Mesenchymal stem cell (in vitro differentiated cells and primary cell): ENCODE results near the gene WNT8B.

Experiments
- DNase-seq: peaks from one replicate; pipeline ENCODE4 v3.0.0-alpha.2; 2013
- H2AFZ ChIP-seq: one replicate; pipeline ENCODE4 v1.6.1; 2013; ENCODE audit warnings: low read depth, mild to moderate bottlenecking, control low read depth, inconsistent platforms, low read length, moderate library complexity
- H2AK5ac ChIP-seq: 2 replicates; pipeline ENCODE4 v1.6.1; 2013; ENCODE audit warnings: low read length, moderate library complexity, mild to moderate bottlenecking, inconsistent platforms; ENCODE audit not compliant: severe bottlenecking
- H2BK120ac ChIP-seq: one replicate; pipeline ENCODE4 v1.6.1; 2013; ENCODE audit warnings: low read depth, mild to moderate bottlenecking, inconsistent platforms, low read length, moderate library complexity
- H2BK12ac ChIP-seq, 2 experiments: one replicate each; pipeline ENCODE4 v1.6.1; 2013; ENCODE audit warnings: inconsistent platforms in 2 of 2, low read length in 2 of 2, mild to moderate bottlenecking in 2 of 2, moderate library complexity in 2 of 2, control low read depth in 1 of 2
- H2BK15ac ChIP-seq: one replicate; pipeline ENCODE4 v1.6.1; 2013; ENCODE audit warnings: mild to moderate bottlenecking, low read depth, inconsistent platforms; ENCODE audit not compliant: poor library complexity, severe bottlenecking
- H2BK5ac ChIP-seq: 2 replicates; pipeline ENCODE4 v1.6.1; 2013; ENCODE audit warnings: low read depth, mild to moderate bottlenecking, low read length, control low read depth, inconsistent platforms; ENCODE audit not compliant: poor library complexity, severe bottlenecking
- H3K14ac ChIP-seq, 2 experiments: one replicate each; pipeline ENCODE4 v1.6.1; 2013; ENCODE audit warnings: inconsistent platforms in 2 of 2, low read length in 2 of 2, control low read depth in 1 of 2, mild to moderate bottlenecking in 1 of 2, moderate library complexity in 1 of 2
- H3K18ac ChIP-seq, 2 experiments: one replicate each; pipeline ENCODE4 v1.6.1; 2013; ENCODE audit warnings: inconsistent platforms in 2 of 2, low read length in 2 of 2, control low read depth in 1 of 2, low read depth in 1 of 2, mild to moderate bottlenecking in 1 of 2
- H3K23ac ChIP-seq, 2 experiments: one replicate each; pipeline ENCODE4 v1.6.1; 2013; ENCODE audit warnings: inconsistent platforms in 2 of 2, low read length in 2 of 2, mild to moderate bottlenecking in 2 of 2, moderate library complexity in 2 of 2, control low read depth in 1 of 2
- H3K27ac ChIP-seq: 2 replicates; pipeline ENCODE4 v1.5.1; 2013; ENCODE audit warnings: mild to moderate bottlenecking, moderate library complexity, low read length, control low read depth, inconsistent platforms; ENCODE audit not compliant: poor library complexity, severe bottlenecking
- H3K27me3 ChIP-seq, 2 experiments: 2 replicates each; pipeline versions ENCODE4 v1.6.1 to v1.7.0; 2013; ENCODE audit warnings: low read length in 2 of 2, mild to moderate bottlenecking in 2 of 2, moderate library complexity in 2 of 2, control low read depth in 1 of 2, inconsistent platforms in 1 of 2; ENCODE audit not compliant: control insufficient read depth in 1 of 2, insufficient read depth in 1 of 2
- H3K36me3 ChIP-seq, 2 experiments: 2 replicates each; pipeline versions ENCODE4 v1.6.1 to v1.7.0; 2013; ENCODE audit warnings: low read length in 2 of 2, control low read depth in 1 of 2, inconsistent platforms in 1 of 2, low read depth in 1 of 2, mild to moderate bottlenecking in 1 of 2; ENCODE audit not compliant: insufficient read depth in 2 of 2, control insufficient read depth in 1 of 2
- H3K4ac ChIP-seq, 2 experiments: one replicate each; pipeline ENCODE4 v1.6.1; 2013; ENCODE audit warnings: inconsistent platforms in 2 of 2, low read length in 2 of 2, mild to moderate bottlenecking in 2 of 2, moderate library complexity in 2 of 2, control low read depth in 1 of 2, low read depth in 1 of 2
- H3K4me1 ChIP-seq: 2 replicates; pipeline ENCODE4 v1.6.1; 2013; ENCODE audit warnings: low read depth, low read length, control low read depth; ENCODE audit not compliant: control insufficient read depth, insufficient read depth
- H3K4me2 ChIP-seq: 2 replicates; pipeline ENCODE4 v1.6.1; 2013; ENCODE audit warnings: low read length, mild to moderate bottlenecking, inconsistent platforms; ENCODE audit not compliant: poor library complexity, severe bottlenecking
- H3K4me3 ChIP-seq, 2 experiments: 2 replicates each; pipeline versions ENCODE4 v1.5.1 to v1.7.0; 2013; ENCODE audit warnings: low read length in 2 of 2, mild to moderate bottlenecking in 2 of 2, control low read depth in 1 of 2, low read depth in 1 of 2; ENCODE audit not compliant: insufficient read depth in 1 of 2
- H3K79me1 ChIP-seq: replicated peaks from 2 replicates; pipeline ENCODE4 v1.6.1; 2013; ENCODE audit warnings: mild to moderate bottlenecking, control low read depth, low read length, inconsistent platforms; ENCODE audit not compliant: poor library complexity, severe bottlenecking
- H3K9ac ChIP-seq: 2 replicates; pipeline ENCODE4 v1.7.0; 2013; ENCODE audit warnings: mild to moderate bottlenecking, low read length, moderate library complexity
- H3K9me3 ChIP-seq: 2 replicates; pipeline ENCODE4 v1.7.0; 2013; ENCODE audit warnings: mild to moderate bottlenecking, low read length; ENCODE audit not compliant: control insufficient read depth
- H4K8ac ChIP-seq: one replicate; pipeline ENCODE4 v1.6.1; 2013; ENCODE audit warnings: inconsistent platforms, mild to moderate bottlenecking, low read length, moderate library complexity
- H4K91ac ChIP-seq: one replicate; pipeline ENCODE4 v1.6.1; 2013; ENCODE audit warnings: mild to moderate bottlenecking, low read length, inconsistent platforms
- WGBS: methylation state at CpG from one replicate; pipeline ENCODE4 v1.1.7; 2013; ENCODE audit warnings: mixed read lengths; 5-methylcytosine and 5-hydroxymethylcytosine counted together

The WNT8B gene

GRCh38 chr10:100505164-100505563 is 42.4 kb downstream of the WNT8B start:
- Histone ChIP-seq H3K23ac (no peak overlapping the region), H2BK120ac (no peak overlapping the region), H2AFZ (no peak overlapping the region), H3K4me1 (peaks cover 4% of the 10 kb centered on the region), H4K91ac (no peak overlapping the region), H3K27me3 (peaks cover 0 to 13% of the 10 kb centered on the region in 2 experiments), H3K18ac (no peak overlapping the region), H3K14ac (no peak overlapping the region), H3K79me1 (no peaks in the 10 kb centered on the region), H2BK12ac (no peak overlapping the region), H4K8ac (no peak overlapping the region), H3K27ac (no peak overlapping the region), H3K4ac (no peak overlapping the region), H3K4me2 (no peak overlapping the region), H2AK5ac (no peak overlapping the region), H3K4me3 (no peak overlapping the region), H2BK15ac (no peak overlapping the region), H3K9ac (no peak overlapping the region), H3K36me3 (peaks cover 18 to 23% of the 10 kb centered on the region in 2 experiments), H2BK5ac (no peak overlapping the region), H3K9me3 (no peaks in the 10 kb centered on the region)
- DNase-seq = no peak
- 100% methylated on average over 1 of the region's 2 CpGs for WGBS

GRCh38 chr10:100506596-100507356 is 44.0 kb downstream of the WNT8B start:
- Histone ChIP-seq H3K9me3 (no peaks in the 10 kb centered on the region), H3K36me3 (peaks cover 18 to 24% of the 10 kb centered on the region in 2 experiments), H2BK120ac (no peak overlapping the region), H3K9ac (no peak overlapping the region), H3K4me3 (no peak overlapping the region), H2AK5ac (no peak overlapping the region), H3K4me1 (peaks cover 4% of the 10 kb centered on the region), H2BK5ac (no peak overlapping the region), H2BK15ac (no peak overlapping the region), H3K79me1 (no peaks in the 10 kb centered on the region), H2AFZ (no peak overlapping the region), H3K27ac (no peak overlapping the region), H3K23ac (no peak overlapping the region), H3K27me3 (peaks cover 0 to 16% of the 10 kb centered on the region in 2 experiments), H4K8ac (no peak overlapping the region), H4K91ac (no peak overlapping the region), H3K18ac (no peak overlapping the region), H3K14ac (no peak overlapping the region), H3K4me2 (no peak overlapping the region), H2BK12ac (no peak overlapping the region), H3K4ac (no peak overlapping the region)
- WGBS = 60% methylated on average over 4 of the region's 5 CpGs
- DNase-seq = peak; percentile 60

- Histone ChIP-seq H3K14ac (no peak overlapping the region), H3K23ac (no peak overlapping the region), H2BK15ac (no peak overlapping the region), H3K18ac (no peak overlapping the region), H4K8ac (no peak overlapping the region), H2AFZ (no peak overlapping the region), H3K36me3 (peaks cover 14 to 20% of the 10 kb centered on the region in 2 experiments), H2BK12ac (no peak overlapping the region), H3K27me3 (peaks cover 0 to 16% of the 10 kb centered on the region in 2 experiments), H2BK120ac (no peak overlapping the region), H3K27ac (no peak overlapping the region), H3K79me1 (no peaks in the 10 kb centered on the region), H3K4me2 (no peak overlapping the region), H2BK5ac (no peak overlapping the region), H3K4ac (no peak overlapping the region), H3K9ac (no peak overlapping the region), H3K9me3 (no peaks in the 10 kb centered on the region), H3K4me1 (peaks cover 4% of the 10 kb centered on the region), H4K91ac (no peak overlapping the region), H2AK5ac (no peak overlapping the region), H3K4me3 (no peak overlapping the region)
- WGBS = 92% methylated on average over 5 of the region's 5 CpGs
- DNase-seq = no peak
Observed at GRCh38 chr10:100507357-100507732, 44.5 kb downstream of the WNT8B start.

DNA sequence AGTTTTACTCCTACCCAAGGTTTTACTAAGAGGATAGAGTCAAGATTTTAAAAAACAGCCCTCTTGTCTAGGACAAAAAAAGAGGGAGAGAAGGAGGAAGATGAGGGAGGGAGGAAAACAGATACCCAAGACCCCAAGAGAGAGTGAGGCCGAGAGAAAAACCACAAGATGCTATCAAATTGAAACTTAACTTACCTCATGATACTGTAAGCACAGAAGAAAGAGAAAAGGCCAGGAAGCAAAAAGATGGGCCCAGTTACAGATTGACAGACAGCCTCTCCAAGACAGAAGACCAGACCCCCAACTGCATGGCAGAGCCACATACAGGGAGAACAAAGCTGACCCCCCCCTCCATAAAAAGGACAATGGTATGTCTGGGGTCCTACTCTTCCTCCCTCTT is 45.5 kb downstream of the WNT8B start:
- H3K27ac ChIP-seq = no peak overlapping the region
- no CpG with 5 or more reads among the region's 1 CpG for WGBS
- H2AFZ ChIP-seq = no peak overlapping the region

More for the DNA sequence above, 45.5 kb downstream of the WNT8B start:
- Histone ChIP-seq H3K4me1 (peaks cover 4% of the 10 kb centered on the region), H2BK5ac (no peak overlapping the region), H3K4me2 (no peak overlapping the region), H4K8ac (no peak overlapping the region), H3K36me3 (peaks cover 14 to 23% of the 10 kb centered on the region in 2 experiments), H2AK5ac (no peak overlapping the region), H2BK12ac (no peak overlapping the region), H3K9me3 (no peaks in the 10 kb centered on the region), H4K91ac (no peak overlapping the region), H3K27me3 (peaks cover 0 to 22% of the 10 kb centered on the region in 2 experiments), H3K79me1 (no peaks in the 10 kb centered on the region), H2BK120ac (no peak overlapping the region), H3K18ac (no peak overlapping the region), H3K4ac (no peak overlapping the region), H2BK15ac (no peak overlapping the region), H3K23ac (no peak overlapping the region), H3K14ac (no peak overlapping the region), H3K9ac (no peak overlapping the region), H3K4me3 (no peak overlapping the region)
- DNase-seq = no peak
